IMR-90 (cell line): ENCODE data around the gene SRD5A1.
A peak's percentile ranks its signal among the peaks of the same experiment; 100 is the strongest.

Experiments used
- BHLHE40 ChIP-seq: fragments of 150-350 bp; IDR thresholded peaks from 2 replicates; pipeline ENCODE4 v1.6.1; 2016; ENCODE audit warnings: mild to moderate bottlenecking, low read depth, low read length
- CEBPB ChIP-seq: IDR thresholded peaks from 2 replicates; pipeline ENCODE4 v1.6.1; 2012; ENCODE audit warnings: low read depth, low read length, improper control_type of control experiment
- CHD1 ChIP-seq: IDR thresholded peaks from 2 replicates; pipeline ENCODE4 v1.6.1; 2012; ENCODE audit warnings: low read depth, low read length, improper control_type of control experiment
- CTCF ChIP-seq: conservative IDR thresholded peaks from 2 replicates; pipeline ENCODE4 v1.5.1; 2012; ENCODE audit warnings: mild to moderate bottlenecking, low read depth, low read length, improper control_type of control experiment
- ELK1 ChIP-seq: fragments of 150-350 bp; IDR thresholded peaks from 2 replicates; pipeline ENCODE4 v1.6.1; 2016; ENCODE audit warnings: low read depth, mild to moderate bottlenecking, low read length, moderate library complexity, borderline replicate concordance
- FOS ChIP-seq: fragments of 150-350 bp; IDR thresholded peaks from 2 replicates; pipeline ENCODE4 v1.6.1; 2016; ENCODE audit warnings: low read depth, low read length
- MAZ ChIP-seq: IDR thresholded peaks from 2 replicates; pipeline ENCODE4 v1.6.1; 2012; ENCODE audit warnings: low read depth, mild to moderate bottlenecking, low read length, improper control_type of control experiment, moderate library complexity, borderline replicate concordance
- POLR2A ChIP-seq: IDR thresholded peaks from 2 replicates; pipeline ENCODE4 v1.6.1; 2012; ENCODE audit warnings: mild to moderate bottlenecking, low read depth, low read length
- RAD21 ChIP-seq: IDR thresholded peaks from 2 replicates; pipeline ENCODE4 v1.6.1; 2012; ENCODE audit warnings: low read length, improper control_type of control experiment
- RCOR1 ChIP-seq: IDR thresholded peaks from 2 replicates; pipeline ENCODE4 v1.6.1; 2012; ENCODE audit warnings: mild to moderate bottlenecking, low read length, improper control_type of control experiment; ENCODE audit not compliant: insufficient replicate concordance
- RFX5 ChIP-seq: IDR thresholded peaks from 2 replicates; pipeline ENCODE4 v1.8.0; 2012; ENCODE audit warnings: low read depth, mild to moderate bottlenecking, low read length, moderate library complexity
- SMC3 ChIP-seq: fragments of 150-350 bp; IDR thresholded peaks from 2 replicates; pipeline ENCODE4 v1.6.1; 2016; ENCODE audit warnings: low read depth, mild to moderate bottlenecking, antibody characterized with exemption, low read length, moderate library complexity
- USF2 ChIP-seq: fragments of 150-350 bp; IDR thresholded peaks from 2 replicates; pipeline ENCODE4 v1.6.1; 2017; ENCODE audit warnings: mild to moderate bottlenecking, antibody characterized with exemption, low read length, low read depth

GRCh38 chr5:6644794-6645241 is 11.6 kb downstream of the SRD5A1 start:
- no peak for TF ChIP-seq CTCF
- TF ChIP-seq RAD21 = no peak
- TF ChIP-seq RFX5 = no peak
- TF ChIP-seq POLR2A = no peak
- 0 out of 2 replicates have a peak, but pooled peaks have one; percentile 7 for TF ChIP-seq BHLHE40
- no peak for TF ChIP-seq FOS
- no peak for TF ChIP-seq CHD1
- no peak for TF ChIP-seq CEBPB
- TF ChIP-seq SMC3 = no peak
- TF ChIP-seq ELK1 = no peak
- TF ChIP-seq MAZ = no peak
- TF ChIP-seq RCOR1 = no peak
- TF ChIP-seq USF2 = no peak
